Hematopoietic multipotent progenitor cell treated with erythropoietin and hydrocortisone succinate and interleukin-3 and kit ligand, for 17 days (in vitro differentiated cells): ENCODE results near the gene HFE.
"Not testable (repeated sequence)": the region's sequence is repeated elsewhere in the genome, so short reads cannot be mapped to it uniquely, and the experiment has no call there.

Experiments
- DNase-seq: peaks from one replicate; pipeline ENCODE4 v3.0.0-alpha.2; 2015; ENCODE audit warnings: low spot score

HFE gene, protein sequence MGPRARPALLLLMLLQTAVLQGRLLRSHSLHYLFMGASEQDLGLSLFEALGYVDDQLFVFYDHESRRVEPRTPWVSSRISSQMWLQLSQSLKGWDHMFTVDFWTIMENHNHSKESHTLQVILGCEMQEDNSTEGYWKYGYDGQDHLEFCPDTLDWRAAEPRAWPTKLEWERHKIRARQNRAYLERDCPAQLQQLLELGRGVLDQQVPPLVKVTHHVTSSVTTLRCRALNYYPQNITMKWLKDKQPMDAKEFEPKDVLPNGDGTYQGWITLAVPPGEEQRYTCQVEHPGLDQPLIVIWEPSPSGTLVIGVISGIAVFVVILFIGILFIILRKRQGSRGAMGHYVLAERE

DNA sequence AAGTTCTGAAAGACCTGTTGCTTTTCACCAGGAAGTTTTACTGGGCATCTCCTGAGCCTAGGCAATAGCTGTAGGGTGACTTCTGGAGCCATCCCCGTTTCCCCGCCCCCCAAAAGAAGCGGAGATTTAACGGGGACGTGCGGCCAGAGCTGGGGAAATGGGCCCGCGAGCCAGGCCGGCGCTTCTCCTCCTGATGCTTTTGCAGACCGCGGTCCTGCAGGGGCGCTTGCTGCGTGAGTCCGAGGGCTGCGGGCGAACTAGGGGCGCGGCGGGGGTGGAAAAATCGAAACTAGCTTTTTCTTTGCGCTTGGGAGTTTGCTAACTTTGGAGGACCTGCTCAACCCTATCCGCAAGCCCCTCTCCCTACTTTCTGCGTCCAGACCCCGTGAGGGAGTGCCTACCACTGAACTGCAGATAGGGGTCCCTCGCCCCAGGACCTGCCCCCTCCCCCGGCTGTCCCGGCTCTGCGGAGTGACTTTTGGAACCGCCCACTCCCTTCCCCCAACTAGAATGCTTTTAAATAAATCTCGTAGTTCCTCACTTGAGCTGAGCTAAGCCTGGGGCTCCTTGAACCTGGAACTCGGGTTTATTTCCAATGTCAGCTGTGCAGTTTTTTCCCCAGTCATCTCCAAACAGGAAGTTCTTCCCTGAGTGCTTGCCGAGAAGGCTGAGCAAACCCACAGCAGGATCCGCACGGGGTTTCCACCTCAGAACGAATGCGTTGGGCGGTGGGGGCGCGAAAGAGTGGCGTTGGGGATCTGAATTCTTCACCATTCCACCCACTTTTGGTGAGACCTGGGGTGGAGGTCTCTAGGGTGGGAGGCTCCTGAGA, at the start of gene HFE:
Gene HFE, plus strand, starts transcription at position 146 of the 832 bp plus-strand sequence. Its CDS starts 12 bp downstream, at position 158.
- no peak for DNase-seq

DNA sequence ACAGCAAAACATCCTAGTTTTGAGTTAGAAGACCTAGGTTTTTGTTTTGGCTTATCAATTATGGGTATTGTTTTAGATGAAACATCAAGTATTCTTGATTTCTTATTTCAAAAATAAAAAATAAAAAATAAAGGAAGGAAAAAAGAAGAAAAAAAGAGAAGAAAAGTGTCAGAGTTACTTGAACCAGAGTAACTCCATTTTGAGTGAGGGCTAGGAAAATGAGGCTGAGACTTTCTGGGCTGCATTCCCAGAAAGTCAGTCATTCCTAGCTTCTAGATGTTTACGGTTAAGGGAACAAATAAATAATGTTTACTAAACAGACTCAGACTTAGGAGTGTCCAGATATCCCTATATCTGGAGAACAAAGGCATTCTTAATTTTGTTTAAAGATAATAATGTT, 45.3 kb upstream of the HFE start:
- DNase-seq, result no peak

DNA sequence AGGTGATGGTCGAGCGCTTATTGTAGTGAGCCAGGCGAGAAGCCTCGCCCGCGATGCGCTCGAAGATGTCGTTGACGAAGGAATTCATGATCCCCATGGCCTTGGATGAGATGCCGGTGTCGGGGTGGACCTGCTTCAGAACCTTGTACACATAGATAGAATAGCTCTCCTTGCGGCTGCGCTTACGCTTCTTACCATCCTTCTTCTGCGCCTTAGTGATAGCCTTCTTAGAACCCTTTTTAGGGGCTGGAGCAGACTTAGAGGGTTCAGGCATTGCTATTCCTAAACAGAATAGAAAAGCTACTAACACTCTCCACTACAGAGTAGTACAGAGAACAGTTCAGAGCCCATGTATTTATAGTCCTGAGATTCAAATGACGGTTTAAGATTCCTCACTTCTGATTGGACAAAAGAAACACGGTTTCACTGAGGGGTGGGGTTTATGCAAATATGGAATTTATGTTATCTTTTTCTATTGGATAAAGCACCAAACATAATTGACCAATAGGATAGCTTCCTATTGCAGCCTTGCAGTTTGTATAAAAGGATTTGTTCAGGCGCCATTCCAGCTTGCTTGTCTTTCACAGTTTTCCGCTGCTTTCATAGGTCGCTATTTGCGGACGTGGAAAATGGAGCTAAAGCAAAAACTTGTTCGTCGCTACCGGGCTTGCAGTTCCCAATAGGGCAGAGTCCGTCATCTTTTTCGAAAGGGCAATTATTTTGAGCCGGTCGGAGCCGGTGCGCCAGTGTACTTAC, 43.7 kb upstream of the HFE start:
- DNase-seq, result peak; percentile 96

DNA sequence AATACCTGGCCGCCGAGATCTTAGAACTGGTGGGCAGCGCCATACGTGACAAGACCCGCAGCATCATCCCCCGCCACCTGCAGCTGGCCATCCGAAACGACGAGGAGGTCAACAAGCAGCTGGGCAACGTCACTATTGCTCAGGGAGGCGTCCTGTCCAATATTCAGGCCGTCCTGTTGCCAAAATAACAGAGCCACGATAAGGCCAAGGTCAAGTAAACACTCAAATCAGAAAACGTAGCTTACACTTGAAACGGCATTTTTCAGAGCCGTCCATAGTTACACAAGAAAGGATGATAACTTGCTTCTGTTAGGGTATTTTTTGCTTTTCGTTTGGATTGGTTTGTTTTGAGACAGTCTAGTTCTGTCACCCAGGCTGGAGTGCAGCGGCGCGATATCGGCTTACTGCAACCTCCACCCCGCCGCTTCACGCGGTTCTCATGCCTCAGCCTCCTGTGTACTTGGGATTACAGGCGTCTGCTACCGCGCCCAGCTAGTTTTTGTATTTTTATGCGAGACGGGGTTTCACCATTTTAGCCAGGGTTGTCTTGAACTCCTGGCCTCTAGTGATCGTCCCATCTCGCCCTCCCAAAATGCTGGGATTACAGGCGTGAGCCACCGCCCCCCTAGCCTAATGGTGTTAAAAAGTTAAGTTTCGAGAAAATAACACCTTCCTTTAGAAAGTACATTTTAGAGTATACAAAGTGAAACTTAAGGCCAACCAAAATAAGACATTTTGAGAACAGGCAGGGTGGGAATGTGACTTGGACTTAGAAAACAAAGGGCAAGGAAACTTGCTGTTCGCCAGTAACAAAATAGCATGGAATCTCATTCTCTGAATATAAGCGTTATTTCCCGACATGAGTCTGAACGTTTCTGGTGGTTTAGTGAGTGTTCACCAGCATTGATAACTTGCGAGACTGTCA, 42.8 kb upstream of the HFE start:
- peak; percentile 86 for DNase-seq

DNA sequence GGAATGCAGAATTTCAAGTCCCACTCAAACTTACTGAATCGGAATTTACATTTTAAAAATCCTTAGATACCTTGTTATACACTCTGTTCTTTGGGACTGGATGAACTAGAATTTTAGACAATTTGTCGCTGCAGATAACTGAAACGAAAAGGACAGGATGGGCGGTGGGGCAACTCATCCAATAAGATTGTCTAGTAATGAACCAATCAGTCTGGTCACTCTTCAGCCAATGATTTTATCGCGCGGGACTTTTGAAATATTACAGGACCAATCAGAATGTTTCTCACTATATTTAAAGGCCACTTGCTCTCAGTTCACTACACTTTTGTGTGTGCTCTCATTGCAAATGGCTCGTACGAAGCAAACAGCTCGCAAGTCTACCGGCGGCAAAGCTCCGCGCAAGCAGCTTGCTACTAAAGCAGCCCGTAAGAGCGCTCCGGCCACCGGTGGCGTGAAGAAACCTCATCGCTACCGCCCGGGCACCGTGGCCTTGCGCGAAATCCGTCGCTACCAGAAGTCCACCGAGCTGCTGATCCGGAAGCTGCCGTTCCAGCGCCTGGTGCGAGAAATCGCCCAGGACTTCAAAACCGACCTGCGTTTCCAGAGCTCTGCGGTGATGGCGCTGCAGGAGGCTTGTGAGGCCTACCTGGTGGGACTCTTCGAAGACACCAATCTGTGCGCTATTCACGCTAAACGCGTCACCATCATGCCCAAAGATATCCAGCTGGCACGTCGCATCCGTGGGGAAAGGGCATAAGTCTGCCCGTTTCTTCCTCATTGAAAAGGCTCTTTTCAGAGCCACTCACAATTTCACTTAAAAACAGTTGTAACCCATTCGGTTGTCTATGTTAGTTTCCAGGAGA, 41.9 kb upstream of the HFE start:
- DNase-seq, result peak; percentile 95

DNA sequence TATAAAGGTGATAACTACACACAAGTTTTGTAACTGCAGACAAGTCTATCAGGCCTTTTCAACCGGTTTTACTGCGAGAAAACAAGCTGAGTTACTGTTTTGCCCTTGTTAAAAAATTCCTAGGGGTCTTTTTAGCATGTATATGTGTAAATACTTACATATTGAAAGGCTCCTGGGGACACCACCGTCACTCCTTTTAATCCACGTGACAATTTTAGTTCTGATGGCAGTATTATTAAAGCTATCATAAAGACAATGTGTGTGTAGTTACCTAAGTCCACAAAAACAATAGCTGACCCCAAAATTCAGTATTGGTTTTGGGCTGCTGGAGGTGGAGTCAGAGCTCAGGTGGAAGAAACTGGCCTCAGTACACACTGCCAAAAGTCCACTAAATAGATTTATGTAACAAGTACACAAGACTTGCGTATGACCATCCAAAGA, 41.3 kb upstream of the HFE start:
- no peak for DNase-seq

DNA sequence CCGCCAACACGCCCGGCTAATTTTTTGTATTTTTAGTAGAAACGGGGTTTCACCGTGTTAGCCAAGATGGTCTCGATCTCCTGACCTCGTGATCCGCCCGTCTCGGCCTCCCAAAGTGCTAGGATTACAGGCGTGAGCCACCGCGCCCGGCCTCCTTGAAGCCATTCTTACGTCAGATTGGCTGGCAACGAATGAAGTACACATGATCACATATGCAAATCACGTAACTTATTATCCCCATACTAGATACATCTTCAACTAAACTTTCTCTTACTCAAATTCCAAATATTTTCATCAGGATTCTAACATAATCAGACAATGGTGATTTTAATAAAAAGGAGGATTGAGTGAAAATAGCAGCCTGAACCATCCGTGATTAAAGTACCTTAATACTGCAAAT, 39.9 kb upstream of the HFE start:
- not testable (repeated sequence) for DNase-seq

DNA sequence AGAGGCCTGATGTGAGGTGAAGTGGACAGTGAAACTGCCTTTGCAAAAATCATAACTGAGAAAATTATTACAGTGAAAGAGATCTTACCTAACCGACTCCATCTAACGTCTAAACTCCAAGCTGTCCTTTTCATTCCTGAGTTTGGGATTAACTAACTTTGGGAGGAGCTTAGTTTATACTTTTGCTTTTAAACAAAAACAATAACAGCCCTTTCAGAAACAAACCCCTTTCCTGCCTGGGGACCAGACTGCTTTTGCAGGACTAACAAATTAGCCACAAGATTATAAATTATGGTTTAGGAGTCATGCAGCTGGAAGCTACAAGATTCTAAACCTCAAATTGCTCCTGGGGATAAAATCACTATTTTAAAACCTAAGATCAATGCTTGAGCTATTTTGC, 38.6 kb upstream of the HFE start:
- no peak for DNase-seq

DNA sequence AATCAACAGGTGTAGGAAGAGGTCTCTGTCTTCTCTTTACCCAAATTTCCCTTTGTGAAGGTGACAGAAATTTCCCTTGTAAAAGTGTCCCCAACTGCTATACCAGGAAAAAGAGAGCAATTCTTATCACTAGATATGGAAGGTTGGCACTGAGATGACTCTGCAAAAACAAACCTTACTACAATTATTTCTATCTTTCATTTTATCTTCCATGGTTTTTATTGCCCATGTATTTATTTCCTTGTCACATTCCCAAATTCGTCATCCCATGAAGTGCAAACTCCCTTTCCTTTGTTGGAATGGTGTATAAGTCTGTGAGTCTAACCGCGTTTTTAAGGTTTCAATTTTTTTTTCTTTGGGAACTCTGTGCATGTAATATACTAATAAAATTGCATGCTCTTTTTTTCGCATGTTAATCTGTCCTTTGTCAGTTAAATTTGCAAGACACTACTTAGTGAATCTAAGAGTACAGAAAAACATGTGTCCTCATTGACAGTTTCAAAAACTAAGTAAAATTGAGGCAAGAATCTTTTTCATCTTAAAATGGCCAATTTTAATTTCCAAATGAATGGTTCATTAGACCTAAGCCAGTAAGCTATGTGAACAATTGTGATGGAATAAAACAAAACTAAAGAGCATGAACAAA, 35.4 kb upstream of the HFE start:
- DNase-seq, result no peak

DNA sequence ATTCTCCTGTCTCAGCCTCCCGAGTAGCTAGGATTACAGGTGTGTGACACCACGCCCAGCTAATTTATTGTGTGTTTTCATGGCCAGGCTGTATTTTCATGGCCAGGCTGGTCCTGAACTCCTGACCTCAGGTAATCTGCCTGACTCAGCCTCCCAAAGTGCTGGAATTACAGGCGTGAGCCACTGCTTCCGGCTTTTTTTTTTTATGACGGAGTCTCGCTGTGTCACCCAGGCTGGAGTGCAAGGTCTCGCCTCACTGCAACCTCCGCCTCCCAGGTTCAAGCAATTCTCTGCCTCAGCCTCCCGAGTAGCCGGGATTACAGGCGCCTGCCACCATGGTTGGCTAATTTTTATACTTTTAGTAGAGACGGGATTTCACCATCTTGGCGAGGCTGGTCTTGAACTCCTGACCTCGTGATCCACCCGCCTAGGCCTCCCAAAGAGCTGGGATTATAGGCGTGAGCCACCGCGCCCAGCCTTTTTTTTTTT, 34.4 kb upstream of the HFE start:
- not testable (repeated sequence) for DNase-seq

DNA sequence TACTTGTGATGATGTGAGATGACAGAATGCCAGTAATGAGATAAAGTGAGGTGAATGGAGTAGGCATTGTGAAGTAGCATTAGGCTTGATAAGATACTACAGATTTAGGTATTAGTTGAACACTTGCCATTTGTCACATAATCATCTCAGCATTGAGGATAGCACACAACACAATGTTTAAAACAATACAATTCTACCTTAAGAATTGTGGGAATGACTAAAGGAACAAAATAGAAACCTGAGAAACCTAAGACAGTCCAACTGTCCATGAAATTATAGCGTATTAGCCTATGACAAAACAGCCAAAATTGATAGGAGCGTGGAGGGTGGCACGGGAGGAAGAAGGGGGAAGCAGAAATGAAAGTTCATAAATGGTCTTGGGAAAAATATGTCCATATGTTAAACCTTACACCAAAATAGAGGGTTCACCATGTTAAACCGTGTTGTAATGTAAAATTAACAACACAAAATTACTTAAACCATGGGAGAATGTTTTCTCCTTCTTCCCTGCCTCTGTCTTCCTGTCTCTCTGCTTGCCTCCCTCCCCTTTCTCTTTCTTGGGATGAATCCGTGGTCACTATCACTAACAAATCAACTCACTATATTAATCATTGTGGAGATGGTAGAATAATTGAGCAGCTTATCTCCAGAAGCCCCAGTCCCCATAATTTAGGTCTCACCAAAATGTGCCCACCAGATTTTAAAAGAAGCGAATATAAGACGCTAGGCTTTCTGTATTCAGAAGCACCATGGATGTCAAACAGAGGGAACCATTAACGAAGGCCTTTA, 33.0 kb upstream of the HFE start:
- DNase-seq, result peak; percentile 47

DNA sequence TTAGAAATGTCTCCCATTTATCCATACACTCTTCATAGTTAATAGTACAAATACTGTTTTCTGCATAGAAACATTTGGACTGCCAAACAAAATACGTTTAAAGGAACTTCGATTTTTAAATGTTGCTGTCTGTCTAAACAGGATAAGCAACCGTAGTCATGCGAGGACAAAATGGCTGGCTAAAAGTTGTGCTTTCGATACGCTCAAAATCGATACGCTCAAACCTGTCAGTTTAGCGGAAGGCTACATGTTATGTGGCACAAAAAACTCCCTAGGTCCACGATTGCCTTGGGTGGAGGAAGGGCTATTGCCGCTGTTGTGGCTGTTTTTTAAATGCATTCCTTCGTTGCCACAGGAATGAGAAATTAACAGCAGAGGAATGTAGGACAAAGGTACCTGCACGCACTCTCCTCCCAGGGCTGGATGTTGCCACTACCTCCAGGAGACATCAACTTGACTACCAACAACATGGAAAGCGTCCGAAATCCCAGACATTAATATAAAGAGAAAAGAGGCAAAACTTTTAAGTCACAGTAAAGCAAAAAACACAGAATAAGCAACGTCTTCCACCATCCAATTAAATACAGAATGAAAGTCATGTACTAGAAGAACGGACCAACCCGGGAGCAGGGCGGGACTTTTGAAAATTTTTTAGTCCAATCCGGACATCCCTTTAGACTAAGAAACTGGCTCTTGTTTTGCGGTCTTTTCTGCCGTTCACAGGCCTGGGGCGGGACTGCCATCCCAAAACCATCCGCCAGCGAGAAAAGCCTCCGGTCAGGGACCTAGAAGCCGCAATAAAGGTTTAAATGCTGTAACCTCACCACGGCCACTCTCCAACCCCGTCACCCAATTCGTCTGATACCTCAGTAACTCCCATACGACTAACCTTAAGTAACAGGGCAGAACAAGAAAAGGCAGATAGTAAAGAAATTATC, 32.2 kb upstream of the HFE start:
- peak; percentile 93 for DNase-seq

DNA sequence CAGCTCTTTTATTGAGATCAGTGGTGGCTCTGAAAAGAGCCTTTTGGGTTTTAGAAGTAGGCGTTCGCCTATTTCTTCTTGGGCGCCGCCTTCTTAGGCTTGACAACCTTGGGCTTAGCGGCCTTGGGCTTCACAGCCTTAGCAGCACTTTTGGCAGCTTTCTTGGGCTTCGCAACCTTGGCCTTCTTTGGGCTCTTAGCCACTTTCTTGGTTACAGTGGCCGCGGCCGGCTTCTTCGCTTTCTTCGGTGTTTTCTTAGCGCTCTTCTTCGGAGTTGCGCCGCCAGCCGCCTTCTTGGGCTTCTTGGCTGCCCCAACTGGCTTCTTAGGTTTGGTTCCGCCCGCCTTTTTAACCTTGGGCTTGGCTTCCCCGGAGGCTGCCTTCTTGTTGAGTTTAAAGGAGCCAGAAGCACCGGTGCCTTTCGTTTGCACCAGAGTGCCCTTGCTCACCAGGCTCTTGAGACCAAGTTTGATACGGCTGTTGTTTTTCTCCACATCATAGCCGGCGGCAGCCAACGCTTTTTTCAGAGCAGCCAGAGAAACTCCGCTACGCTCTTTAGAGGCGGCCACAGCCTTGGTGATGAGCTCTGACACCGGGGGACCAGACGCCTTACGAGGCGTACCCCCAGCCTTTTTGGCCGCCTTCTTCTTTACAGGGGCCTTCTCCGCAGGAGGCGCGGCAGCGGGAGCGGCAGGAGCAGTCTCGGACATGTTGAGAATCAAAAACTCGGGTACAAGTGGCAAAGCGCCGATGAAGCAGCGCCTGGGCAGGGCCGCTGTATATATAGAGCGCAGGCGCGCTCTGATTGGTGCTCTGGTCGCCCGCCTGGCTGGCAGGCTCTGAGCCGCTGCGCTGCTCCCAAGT, 31.3 kb upstream of the HFE start:
- peak; percentile 93 for DNase-seq

DNA sequence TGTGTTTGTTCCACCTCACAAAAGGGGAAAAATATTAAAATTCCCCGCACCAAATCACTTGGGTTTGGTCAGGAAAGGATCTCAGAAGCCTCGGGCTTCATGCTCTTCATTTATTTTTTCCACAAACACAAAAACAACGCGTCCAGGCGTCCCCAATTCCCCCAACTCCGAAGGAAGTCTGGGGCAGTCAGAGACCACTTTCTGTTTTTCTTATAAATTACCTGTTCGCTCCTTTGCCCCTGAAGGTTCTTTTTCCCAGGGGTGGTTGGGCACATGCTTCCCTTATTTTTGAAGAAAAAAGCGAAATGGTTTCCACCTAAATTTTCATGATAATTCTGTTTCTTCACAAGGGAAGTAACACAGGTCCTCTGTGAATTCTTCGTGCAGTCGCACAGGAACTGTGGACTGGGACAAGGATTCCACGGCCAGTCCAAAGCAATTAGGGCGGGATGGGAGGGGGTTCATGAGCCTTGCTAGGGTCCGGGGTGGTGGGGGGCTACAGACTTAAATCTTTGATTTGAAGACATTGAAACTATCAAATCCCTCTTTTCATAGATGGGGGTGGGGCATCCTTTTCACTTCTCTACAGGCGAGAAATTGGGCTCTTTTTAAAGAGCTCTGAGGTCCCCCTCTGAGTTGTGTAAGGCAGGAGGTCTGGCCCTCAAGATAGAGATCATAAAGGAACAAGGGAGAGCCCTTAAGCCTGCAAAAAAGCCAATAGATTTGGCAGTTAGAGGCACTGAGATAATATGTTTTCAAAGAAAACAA, 30.5 kb upstream of the HFE start:
- peak; percentile 71 for DNase-seq

DNA sequence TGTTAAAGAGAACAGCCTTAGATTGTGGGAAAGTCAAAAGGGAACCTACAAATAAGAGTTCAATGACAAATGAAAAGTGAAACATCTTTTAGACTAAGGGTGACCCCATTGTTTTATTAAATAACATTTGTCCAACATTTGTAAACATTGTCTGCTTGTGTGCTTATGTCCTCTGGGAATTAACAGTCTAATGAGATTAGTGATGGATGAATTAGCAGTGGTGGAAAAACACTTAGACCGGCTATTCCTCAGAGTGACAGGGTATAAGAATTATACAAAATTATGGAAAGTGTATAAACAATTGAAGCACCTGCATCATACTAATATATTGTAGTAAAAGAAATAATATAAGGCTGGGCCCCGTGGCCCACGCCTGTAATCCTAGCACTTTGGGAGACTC, 29.3 kb upstream of the HFE start:
- DNase-seq, result no peak

DNA sequence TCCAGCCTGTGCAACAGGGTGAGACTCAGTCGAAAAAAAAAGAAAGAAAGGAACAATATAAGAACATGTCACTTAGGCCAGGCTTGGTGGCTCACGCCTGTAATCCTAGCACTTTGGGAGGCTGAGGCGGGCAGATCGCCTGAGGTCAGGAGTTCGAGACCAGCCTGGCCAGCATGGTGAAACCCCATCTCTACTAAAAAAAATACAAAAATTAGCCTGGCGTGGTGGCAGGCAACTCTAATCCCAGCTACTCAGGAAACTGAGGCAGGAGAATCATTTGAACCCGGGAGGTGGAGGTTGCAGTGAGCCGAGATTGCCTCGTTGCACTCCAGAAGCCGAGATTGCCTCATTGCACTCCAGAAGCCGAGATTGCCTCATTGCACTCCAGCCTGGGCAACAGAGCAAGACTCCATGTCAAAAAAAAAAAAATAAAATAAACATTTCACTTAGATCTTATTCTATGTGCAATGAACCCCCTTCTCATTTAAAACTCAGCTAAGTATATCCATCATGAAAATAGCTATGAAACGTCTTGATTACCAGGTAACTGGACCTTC, 28.7 kb upstream of the HFE start:
- not testable (repeated sequence) for DNase-seq
